CD4-positive, alpha-beta memory T cell (primary cell): ENCODE results near the gene TMC4. TPM values are rescaled to one million over a fixed set of nuclear protein-coding genes. Genes with fewer than 3 reads are reported as not detected.

Experiments used
- CTCF ChIA-PET: fragments of 350-600 bp; sonication (Branson Sonifier 250); formaldehyde crosslinking; loops from one replicate; lab custom pipeline; 2021; ENCODE audit warnings: inconsistent platforms; ENCODE audit not compliant: partially characterized antibody; lab: Charles Lee
- POLR2A ChIA-PET: fragments of 350-600 bp; sonication (Branson Sonifier 250); formaldehyde crosslinking; loops from one replicate; lab custom pipeline; 2021; ENCODE audit not compliant: partially characterized antibody; lab: Charles Lee
- DNase-seq, 5 donors: peaks; one replicate each; pipeline versions ENCODE4 v3.0.0 to v3.0.0-alpha.2; 2020 to 2022; ENCODE audit warnings: mixed read lengths in 1 of 5
- H3K27ac ChIP-seq: one replicate; pipeline ENCODE4 v1.7.0; 2013; ENCODE audit warnings: low read depth, low read length
- H3K27me3 ChIP-seq: 2 replicates; pipeline ENCODE4 v1.7.0; 2013; ENCODE audit warnings: mild to moderate bottlenecking, low read length, moderate library complexity; ENCODE audit not compliant: insufficient read depth
- H3K36me3 ChIP-seq: 2 replicates; pipeline ENCODE4 v1.7.0; 2013; ENCODE audit warnings: mild to moderate bottlenecking, low read length, moderate library complexity; ENCODE audit not compliant: insufficient read depth
- H3K4me1 ChIP-seq: 2 replicates; pipeline ENCODE4 v1.7.0; 2013; ENCODE audit warnings: mild to moderate bottlenecking, low read length, moderate library complexity; ENCODE audit not compliant: insufficient read depth
- H3K4me3 ChIP-seq, 2 donors: one replicate each; pipeline ENCODE4 v1.7.0; 2013; ENCODE audit warnings: low read length in 2 of 2, mild to moderate bottlenecking in 1 of 2
- H3K9me3 ChIP-seq, 2 donors: one replicate each; pipeline ENCODE4 v1.7.0; 2013; ENCODE audit warnings: low read length in 2 of 2, control low read depth in 1 of 2; ENCODE audit not compliant: control insufficient read depth in 1 of 2
- H3K27ac Mint-ChIP-seq, 7 donors: one replicate each; pipeline ENCODE4 v1.8.0; 2020 to 2021; ENCODE audit warnings: mixed read lengths in 7 of 7, mild to moderate bottlenecking in 6 of 7, inconsistent platforms in 3 of 7, moderate library complexity in 3 of 7
- H3K27me3 Mint-ChIP-seq, 2 donors: one replicate each; pipeline ENCODE4 v1.8.0; 2020 to 2021; ENCODE audit warnings: mixed read lengths in 2 of 2
- H3K36me3 Mint-ChIP-seq, 2 donors: one replicate each; pipeline ENCODE4 v1.8.0; 2020 to 2021; ENCODE audit warnings: mixed read lengths in 2 of 2, inconsistent platforms in 1 of 2, mild to moderate bottlenecking in 1 of 2
- H3K4me1 Mint-ChIP-seq, 4 donors: one replicate each; pipeline ENCODE4 v1.8.0; 2020 to 2021; ENCODE audit warnings: mixed read lengths in 4 of 4, mild to moderate bottlenecking in 1 of 4
- H3K4me3 Mint-ChIP-seq, 8 donors: one replicate each; pipeline ENCODE4 v1.8.0; 2020 to 2021; ENCODE audit warnings: mixed read lengths in 8 of 8, mild to moderate bottlenecking in 7 of 8, moderate library complexity in 6 of 8, inconsistent platforms in 3 of 8
- H3K9me3 Mint-ChIP-seq, 8 donors: one replicate each; pipeline ENCODE4 v1.8.0; 2020 to 2021; ENCODE audit warnings: mixed read lengths in 8 of 8, mild to moderate bottlenecking in 5 of 8, inconsistent platforms in 3 of 8, moderate library complexity in 1 of 8
- intact Hi-C: fragments of 100-400 bp; cut with micrococcal nuclease; formaldehyde crosslinking; loops from one replicate; pipeline ENCODE4 v1.15.1; 2023
- polyA plus RNA-seq, 2 donors: library from polyadenylated mRNA; unstranded; fragments of 300-500 nt; fragmentation: Illumina TruSeq; gene quantifications; one replicate each; pipeline ENCODE4 v1.2.3, GENCODE V29; 2021
- total RNA-seq, 2 experiments: library from RNA; stranded (reverse); gene quantifications; one replicate each; pipeline ENCODE4 v1.2.3, GENCODE V29; 2021

The TMC4 gene
- total and polyA plus RNA-seq, 4 experiments from 2014 or later: 0.61 to 3.3 (median 0.91) TPM

DNA sequence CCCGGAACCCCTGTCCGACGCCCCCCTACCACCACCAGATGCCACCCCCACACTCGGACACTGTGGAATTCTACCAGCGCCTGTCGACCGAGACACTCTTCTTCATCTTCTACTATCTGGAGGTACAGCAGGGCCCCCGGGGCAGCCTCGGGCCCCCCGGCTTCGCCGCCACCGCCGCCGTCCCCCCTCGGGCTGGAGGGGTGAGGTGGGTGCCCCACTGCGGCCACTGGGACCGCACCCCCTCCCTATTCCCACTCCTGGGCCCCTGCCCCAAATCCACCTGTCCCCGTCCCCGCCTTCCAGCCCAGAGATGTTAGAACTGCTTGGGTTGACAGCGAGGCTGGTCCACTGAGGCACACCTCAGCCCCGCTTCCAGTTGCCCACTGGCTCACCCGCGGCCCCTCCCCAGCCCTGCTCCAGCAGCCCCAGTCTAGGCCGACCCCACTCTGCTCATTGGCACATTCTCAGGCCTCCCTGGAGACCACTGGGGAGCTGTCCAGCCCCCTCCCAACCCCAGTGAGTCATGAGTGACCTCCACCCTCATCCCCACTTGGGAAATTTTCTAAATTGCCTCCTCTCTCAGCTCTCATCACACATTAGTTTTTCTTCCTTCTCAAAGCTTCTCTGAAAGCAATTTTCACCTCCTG lies 20.0 kb downstream of the TMC4 start:
- peak overlapping the region in 1 of 8 donors; percentile 21 for H3K4me3 Mint-ChIP-seq
- no peak for DNase-seq
- peaks cover 18 to 43% (median 29%) of the 10 kb centered on the region in 4 donors for H3K4me1 Mint-ChIP-seq
- Histone ChIP-seq H3K4me1 (peaks cover 42% of the 10 kb centered on the region), H3K27ac (no peak overlapping the region), H3K27me3 (no peaks in the 10 kb centered on the region), H3K4me3 (no peak overlapping the region), H3K9me3 (no peaks in the 10 kb centered on the region), H3K36me3 (peaks cover 83% of the 10 kb centered on the region)
- no peaks in the 10 kb centered on the region for H3K27me3 Mint-ChIP-seq
- H3K36me3 Mint-ChIP-seq: peaks cover 40 to 73% of the 10 kb centered on the region in 2 donors
- H3K9me3 Mint-ChIP-seq: no peaks in the 10 kb centered on the region
- intact Hi-C loops: no loop called here
- peak overlapping the region in 3 of 7 donors; percentile 1 to 65 (median 3) for H3K27ac Mint-ChIP-seq
- ChIA-PET CTCF (no interaction called here), POLR2A (interaction anchor here (1.0 to 7.8 kb wide), 5 partner anchors 10 to 38 kb away, joined by 3 to 131 read pairs (median 15); partner anchors contain the start of genes CNOT3, PRPF31 and TFPT)

DNA sequence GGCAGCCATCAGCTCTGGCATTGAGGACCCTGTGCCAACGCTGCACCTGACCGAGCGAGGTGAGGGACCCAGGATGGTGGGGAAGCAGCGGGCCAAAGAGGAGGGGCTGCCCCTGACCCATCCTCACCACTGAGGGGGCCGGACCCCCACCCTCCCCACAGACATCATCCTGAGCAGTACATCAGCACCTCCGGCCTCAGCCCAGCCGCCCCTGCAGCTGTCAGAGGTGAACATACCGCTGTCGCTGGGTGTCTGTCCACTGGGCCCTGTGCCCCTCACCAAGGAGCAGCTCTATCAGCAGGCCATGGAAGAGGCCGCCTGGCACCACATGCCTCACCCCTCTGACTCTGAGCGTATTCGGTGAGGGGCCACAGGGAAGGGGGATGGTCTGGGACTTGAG lies 20.7 kb downstream of the TMC4 start:
- H3K4me1 ChIP-seq: peaks cover 37% of the 10 kb centered on the region
- H3K27ac Mint-ChIP-seq: no peak overlapping the region
- DNase-seq: no peak
- ChIA-PET POLR2A (interaction anchor here (1.0 to 5.5 kb wide), 4 partner anchors 7 to 36 kb away, joined by 3 to 46 read pairs (median 16); partner anchors contain the start of genes CNOT3 and LENG1), CTCF (no interaction called here)
- no peaks in the 10 kb centered on the region for H3K27me3 Mint-ChIP-seq
- peaks cover 40 to 79% of the 10 kb centered on the region in 2 donors for H3K36me3 Mint-ChIP-seq
- H3K4me3 ChIP-seq: no peak overlapping the region
- intact Hi-C loops: no loop called here
- H3K9me3 Mint-ChIP-seq: no peaks in the 10 kb centered on the region
- H3K9me3 ChIP-seq: no peaks in the 10 kb centered on the region
- peaks cover 83% of the 10 kb centered on the region for H3K36me3 ChIP-seq
- no peak overlapping the region for H3K27ac ChIP-seq
- no peaks in the 10 kb centered on the region for H3K27me3 ChIP-seq
- peaks cover 18 to 40% (median 29%) of the 10 kb centered on the region in 4 donors for H3K4me1 Mint-ChIP-seq
- H3K4me3 Mint-ChIP-seq: no peak overlapping the region

DNA sequence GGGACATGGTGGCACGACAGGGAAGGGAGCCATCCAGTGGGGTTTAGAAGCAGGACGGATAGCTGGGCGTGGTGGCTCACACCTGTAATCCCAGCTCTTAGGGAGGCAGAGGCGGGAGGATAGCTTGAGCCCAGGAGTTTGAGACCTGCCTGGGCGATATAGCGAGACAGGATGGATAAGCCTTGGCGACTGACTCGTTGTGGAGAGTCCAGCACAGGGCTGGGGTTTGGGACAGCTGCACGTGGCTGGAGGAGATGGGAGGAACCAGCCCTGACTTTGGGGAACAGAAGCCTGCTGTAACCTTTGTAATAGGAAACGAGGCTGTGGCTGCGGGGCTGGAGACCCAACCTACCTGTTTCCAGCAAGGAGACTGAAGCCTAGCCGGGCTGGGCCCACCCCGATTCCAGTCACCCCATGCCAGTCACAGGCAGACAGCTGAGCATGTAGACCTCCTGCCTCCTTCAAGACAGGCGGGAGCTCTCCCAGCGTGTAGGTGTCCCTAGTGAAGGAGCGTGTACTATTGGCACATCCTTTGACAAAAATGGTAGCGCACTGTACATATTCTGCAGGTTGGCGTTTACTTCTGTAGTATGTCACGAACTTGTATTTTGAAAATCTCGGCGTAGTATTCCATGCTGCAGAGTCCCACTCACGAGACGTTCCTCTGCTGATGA lies 21.5 kb downstream of the TMC4 start:
- POLR2A ChIA-PET: interaction anchor here (0.5 to 5.5 kb wide), 4 partner anchors 8 to 308 kb away, joined by 3 to 46 read pairs (median 18); partner anchors contain the start of genes CNOT3, LENG1, PRPF31 and TFPT
- no peaks in the 10 kb centered on the region for H3K9me3 Mint-ChIP-seq
- H3K4me3 Mint-ChIP-seq: no peak overlapping the region
- no peak for DNase-seq
- peaks cover 15 to 34% (median 24%) of the 10 kb centered on the region in 4 donors for H3K4me1 Mint-ChIP-seq
- Histone ChIP-seq H3K4me3 (no peak overlapping the region), H3K36me3 (peaks cover 83% of the 10 kb centered on the region), H3K27me3 (no peaks in the 10 kb centered on the region), H3K9me3 (no peaks in the 10 kb centered on the region), H3K4me1 (peaks cover 33% of the 10 kb centered on the region), H3K27ac (no peak overlapping the region)
- CTCF ChIA-PET: no interaction called here
- H3K27ac Mint-ChIP-seq: peak overlapping the region in 2 of 7 donors; percentile 64 to 66
- H3K27me3 Mint-ChIP-seq: no peaks in the 10 kb centered on the region
- peaks cover 40 to 80% of the 10 kb centered on the region in 2 donors for H3K36me3 Mint-ChIP-seq
- intact Hi-C loops: no loop called here

DNA sequence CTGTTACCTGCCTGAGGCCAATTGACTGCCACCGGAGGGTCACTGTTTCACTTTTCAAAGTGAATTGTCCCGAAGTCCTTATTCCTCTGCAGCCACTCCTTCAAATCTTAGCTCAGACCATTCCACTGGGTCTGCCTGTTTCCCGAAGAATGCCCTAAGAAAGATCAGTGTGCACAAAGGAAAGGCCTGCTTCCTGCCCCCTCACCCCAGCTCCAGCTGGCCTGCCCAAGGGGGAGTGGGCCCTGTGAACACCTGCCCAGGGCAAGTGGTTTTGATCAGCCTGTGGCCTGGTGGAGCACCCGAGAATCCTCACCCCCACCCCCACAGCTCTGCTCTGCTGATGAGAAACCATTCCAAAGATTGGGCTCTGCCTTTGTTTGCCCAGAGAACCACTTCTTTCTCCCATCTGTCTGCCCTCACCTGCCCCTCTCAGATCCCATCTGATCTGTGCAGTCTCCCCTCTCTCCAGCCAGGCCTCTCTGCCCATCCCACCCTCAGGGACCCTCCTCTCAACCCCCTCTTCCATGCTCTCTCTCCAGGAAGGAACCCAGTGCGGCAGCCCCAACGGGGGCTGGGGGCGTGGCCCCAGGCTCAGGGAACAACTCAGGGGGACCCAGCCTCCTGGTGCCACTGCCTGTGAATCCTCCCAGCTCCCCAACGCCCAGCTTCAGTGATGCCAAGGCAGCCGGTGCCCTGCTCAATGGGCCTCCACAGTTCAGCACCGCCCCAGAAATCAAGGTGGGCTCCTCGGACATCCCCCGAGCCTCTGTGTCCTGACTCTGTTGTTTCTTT lies 23.7 kb downstream of the TMC4 start:
- CTCF ChIA-PET: interaction anchor here (1.5 kb wide), 1 partner anchor 12 kb away, joined by 4 read pairs; no protein-coding TSS in a partner anchor
- intact Hi-C loops: no loop called here
- peaks cover 35 to 83% of the 10 kb centered on the region in 2 donors for H3K36me3 Mint-ChIP-seq

DNA sequence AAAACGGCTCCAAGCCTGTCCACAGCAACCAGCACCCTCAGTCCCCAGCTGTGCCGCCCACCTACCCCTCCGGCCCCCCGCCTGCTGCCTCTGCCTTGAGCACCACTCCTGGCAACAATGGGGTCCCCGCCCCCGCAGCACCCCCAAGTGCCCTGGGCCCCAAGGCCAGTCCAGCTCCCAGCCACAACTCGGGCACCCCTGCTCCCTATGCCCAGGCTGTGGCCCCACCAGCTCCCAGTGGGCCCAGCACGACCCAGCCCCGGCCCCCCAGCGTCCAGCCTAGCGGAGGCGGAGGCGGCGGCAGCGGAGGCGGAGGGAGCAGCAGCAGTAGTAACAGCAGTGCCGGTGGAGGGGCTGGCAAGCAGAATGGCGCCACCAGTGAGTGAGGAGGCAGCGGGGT lies 24.8 kb downstream of the TMC4 start:
- peaks cover 83% of the 10 kb centered on the region for H3K36me3 ChIP-seq
- no peaks in the 10 kb centered on the region for H3K9me3 ChIP-seq
- H3K4me1 Mint-ChIP-seq: peaks cover 0 to 6% (median 4%) of the 10 kb centered on the region in 4 donors
- H3K27ac ChIP-seq: no peak overlapping the region
- ChIA-PET POLR2A (interaction anchor here (1.4 to 5.5 kb wide), 3 partner anchors 8 to 11 kb away, joined by 8 to 46 read pairs (median 28); partner anchors contain the start of genes CNOT3 and LENG1), CTCF (interaction anchor here (1.0 kb wide), 1 partner anchor 20 kb away, joined by 3 read pairs; no protein-coding TSS in a partner anchor)
- H3K36me3 Mint-ChIP-seq: peaks cover 42 to 83% of the 10 kb centered on the region in 2 donors
- no peaks in the 10 kb centered on the region for H3K9me3 Mint-ChIP-seq
- no peaks in the 10 kb centered on the region for H3K27me3 ChIP-seq
- intact Hi-C loops: no loop called here
- no peak overlapping the region for H3K4me3 Mint-ChIP-seq
- no peak overlapping the region for H3K4me3 ChIP-seq
- no peak overlapping the region for H3K27ac Mint-ChIP-seq
- no peaks in the 10 kb centered on the region for H3K27me3 Mint-ChIP-seq
- no peak for DNase-seq
- H3K4me1 ChIP-seq: no peaks in the 10 kb centered on the region

More for the DNA sequence above, 23.7 kb downstream of the TMC4 start:
- Histone ChIP-seq H3K27me3 (no peaks in the 10 kb centered on the region), H3K4me3 (no peak overlapping the region), H3K27ac (no peak overlapping the region), H3K4me1 (peaks cover 10% of the 10 kb centered on the region), H3K9me3 (no peaks in the 10 kb centered on the region), H3K36me3 (peaks cover 83% of the 10 kb centered on the region)
- POLR2A ChIA-PET: interaction anchor here (2.2 to 5.5 kb wide), 3 partner anchors 10 to 34 kb away, joined by 7 to 46 read pairs (median 28); partner anchors contain the start of genes CNOT3, LENG1, PRPF31 and TFPT
- Mint-ChIP-seq H3K4me3 (peak overlapping the region in 1 of 8 donors; percentile 9), H3K4me1 (peaks cover 5 to 17% (median 11%) of the 10 kb centered on the region in 4 donors), H3K27ac (peak overlapping the region in 1 of 7 donors; percentile 88), H3K27me3 (no peaks in the 10 kb centered on the region), H3K9me3 (no peaks in the 10 kb centered on the region)
- DNase-seq: no peak

DNA sequence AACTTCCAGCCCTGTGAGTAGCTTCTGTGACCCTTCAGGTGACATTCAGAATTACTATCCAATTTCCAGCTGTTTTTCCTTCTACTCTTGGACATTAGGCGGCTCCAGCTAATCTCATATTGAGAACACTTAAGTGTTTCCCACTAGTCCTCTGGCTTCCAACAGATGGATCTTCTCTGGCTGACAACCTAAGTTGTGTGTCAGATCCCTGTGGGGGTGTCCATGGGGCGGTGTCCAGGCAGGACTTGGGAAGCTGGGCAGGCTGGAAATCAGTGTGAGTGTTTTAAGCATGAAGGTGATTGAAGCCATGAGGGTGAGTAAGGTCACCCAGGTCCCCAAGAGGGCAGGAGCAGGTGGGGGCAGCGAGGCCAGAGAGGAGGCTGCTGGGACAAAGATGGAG lies 25.3 kb downstream of the TMC4 start:
- peak overlapping the region in 1 of 7 donors; percentile 68 for H3K27ac Mint-ChIP-seq

More for the DNA sequence above, 25.3 kb downstream of the TMC4 start:
- Histone ChIP-seq H3K27me3 (no peaks in the 10 kb centered on the region), H3K4me3 (no peak overlapping the region), H3K9me3 (no peaks in the 10 kb centered on the region), H3K36me3 (peaks cover 85% of the 10 kb centered on the region), H3K27ac (no peak overlapping the region), H3K4me1 (peaks cover 2% of the 10 kb centered on the region)
- H3K4me3 Mint-ChIP-seq: no peak overlapping the region
- H3K9me3 Mint-ChIP-seq: no peaks in the 10 kb centered on the region
- CTCF ChIA-PET: interaction anchor here (1.0 kb wide), 1 partner anchor 21 kb away, joined by 3 read pairs; no protein-coding TSS in a partner anchor
- POLR2A ChIA-PET: interaction anchor here (1.4 to 5.5 kb wide), 3 partner anchors 9 to 12 kb away, joined by 8 to 46 read pairs (median 28); partner anchors contain the start of genes CNOT3 and LENG1
- no peak for DNase-seq
- H3K36me3 Mint-ChIP-seq: peaks cover 47 to 86% of the 10 kb centered on the region in 2 donors
- H3K4me1 Mint-ChIP-seq: peaks cover 0 to 5% (median 4%) of the 10 kb centered on the region in 4 donors
- intact Hi-C loops: no loop called here
- no peaks in the 10 kb centered on the region for H3K27me3 Mint-ChIP-seq
